GM21786 (cell line): ENCODE measurements around the gene POLA2.

Experiments
- ATAC-seq: cut with Tn5 transposase; IDR thresholded peaks from one replicate; pipeline ENCODE4 v1.9.1; 2021; ENCODE audit not compliant: unreplicated experiment

Gene POLA2

GRCh38 chr11:65280646-65281045, 18.9 kb downstream of the POLA2 start:
- no peak for ATAC-seq

GRCh38 chr11:65286686-65287085, 24.9 kb downstream of the POLA2 start:
- no peak for ATAC-seq

GRCh38 chr11:65287601-65288000, 25.8 kb downstream of the POLA2 start:
- ATAC-seq, result no peak

- ATAC-seq, result no peak
Measured at GRCh38 chr11:65288706-65289536, 27.2 kb downstream of the POLA2 start.

GRCh38 chr11:65290448-65291165, 28.8 kb downstream of the POLA2 start:
- ATAC-seq, result no peak

- ATAC-seq, result no peak
Measured at GRCh38 chr11:65291613-65292012, 29.9 kb downstream of the POLA2 start.

- no peak for ATAC-seq
Measured at GRCh38 chr11:65292890-65293289, 31.1 kb downstream of the POLA2 start.

GRCh38 chr11:65293909-65294381, 32.2 kb downstream of the POLA2 start:
- no peak for ATAC-seq

GRCh38 chr11:65295001-65295400, 33.2 kb downstream of the POLA2 start:
- ATAC-seq, result no peak

- no peak for ATAC-seq
Measured at GRCh38 chr11:65295571-65296341, 34.0 kb downstream of the POLA2 start.

- no peak for ATAC-seq
Measured at GRCh38 chr11:65297026-65297672, 35.4 kb downstream of the POLA2 start.

- ATAC-seq, result no peak
Measured at GRCh38 chr11:65298131-65298535, 36.4 kb downstream of the POLA2 start.

- ATAC-seq, result no peak
Measured at GRCh38 chr11:65298655-65299179, 37.0 kb downstream of the POLA2 start.

GRCh38 chr11:65300621-65301275, 39.0 kb downstream of the POLA2 start:
- no peak for ATAC-seq

- no peak for ATAC-seq
Measured at GRCh38 chr11:65301491-65302329, 39.9 kb downstream of the POLA2 start.

GRCh38 chr11:65303555-65303954, 41.8 kb downstream of the POLA2 start:
- no peak for ATAC-seq

GRCh38 chr11:65304110-65304509, 42.3 kb downstream of the POLA2 start:
- ATAC-seq, result no peak

- ATAC-seq, result no peak
Measured at GRCh38 chr11:65304613-65305012, 42.9 kb downstream of the POLA2 start.
